Measurements from ENCODE around the gene ITPR3. TPM values are rescaled to one million over a fixed set of nuclear protein-coding genes. Genes with fewer than 3 reads are reported as not detected.

Gene ITPR3
- total RNA-seq, 1 donor from 2014 or later: 6.7 TPM

DNA sequence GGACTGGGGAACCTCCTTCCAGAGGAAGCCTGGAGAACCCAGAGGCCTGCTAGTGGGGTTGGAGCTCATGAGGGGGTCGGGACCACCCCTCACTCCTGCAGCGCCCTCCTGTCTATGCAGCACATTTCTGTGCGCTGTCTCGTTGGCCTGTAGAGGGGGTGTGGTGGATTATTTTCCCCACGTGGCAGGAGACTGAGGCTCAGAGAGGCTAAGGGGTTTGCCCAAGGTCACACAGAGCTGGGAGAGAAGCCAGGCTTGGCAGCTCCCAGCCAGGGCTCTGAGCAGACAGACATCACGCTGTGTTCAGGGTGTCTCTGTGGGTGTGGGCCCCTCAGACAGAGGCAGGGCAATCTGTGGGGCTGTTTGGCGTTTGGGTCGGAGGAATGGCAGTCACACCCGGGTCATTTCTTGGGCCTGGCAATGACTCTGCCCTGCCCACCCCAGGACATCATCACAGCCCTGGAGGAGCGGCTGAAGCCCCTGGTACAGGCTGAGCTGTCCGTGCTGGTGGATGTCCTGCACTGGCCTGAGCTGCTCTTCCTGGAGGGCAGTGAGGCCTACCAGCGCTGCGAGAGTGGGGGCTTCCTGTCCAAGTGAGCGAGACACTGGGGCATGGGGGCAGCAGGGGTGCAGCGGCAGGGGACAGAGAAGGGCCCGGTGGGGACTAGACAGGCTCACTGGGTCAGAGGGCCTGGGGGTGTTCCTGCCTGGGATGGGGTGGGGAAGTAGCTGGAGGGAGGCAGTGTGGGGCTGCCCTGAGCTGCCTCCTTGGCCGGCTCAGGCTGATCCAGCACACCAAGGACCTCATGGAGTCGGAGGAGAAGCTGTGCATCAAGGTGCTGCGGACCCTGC is 62.7 kb downstream of the ITPR3 start:
- no peak for DNase-seq (ENCODE audit: low read depth in 2 of 2)

DNA sequence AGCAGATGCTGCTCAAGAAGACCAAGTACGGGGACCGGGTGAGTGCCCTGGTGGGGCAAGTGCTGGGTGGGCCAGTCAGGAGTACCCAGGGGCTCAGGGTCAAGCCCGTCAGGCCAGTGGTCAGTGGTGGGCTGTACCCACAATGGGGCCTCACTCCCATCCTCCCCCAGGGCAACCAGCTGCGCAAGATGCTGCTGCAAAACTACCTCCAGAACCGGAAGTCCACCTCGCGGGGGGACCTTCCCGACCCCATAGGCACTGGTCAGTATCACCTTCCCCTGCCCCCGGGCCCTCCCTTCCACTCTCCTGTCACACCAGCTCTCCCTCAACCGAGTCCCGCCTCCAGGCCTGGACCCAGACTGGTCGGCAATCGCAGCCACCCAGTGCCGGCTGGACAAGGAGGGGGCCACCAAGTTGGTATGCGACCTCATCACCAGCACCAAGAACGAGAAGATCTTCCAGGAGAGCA is 63.3 kb downstream of the ITPR3 start:
- DNase-seq (ENCODE audit: low read depth in 2 of 2): no peak

- DNase-seq (ENCODE audit: low read depth in 2 of 2): no peak
Observed at GRCh38 chr6:33684983-33685382, 63.9 kb downstream of the ITPR3 start.

- no peak for DNase-seq (ENCODE audit: low read depth in 2 of 2)
Observed at GRCh38 chr6:33685411-33686224, 64.5 kb downstream of the ITPR3 start.

- DNase-seq (ENCODE audit: low read depth in 2 of 2): no peak
Observed at GRCh38 chr6:33686225-33686924, 65.3 kb downstream of the ITPR3 start.

DNA sequence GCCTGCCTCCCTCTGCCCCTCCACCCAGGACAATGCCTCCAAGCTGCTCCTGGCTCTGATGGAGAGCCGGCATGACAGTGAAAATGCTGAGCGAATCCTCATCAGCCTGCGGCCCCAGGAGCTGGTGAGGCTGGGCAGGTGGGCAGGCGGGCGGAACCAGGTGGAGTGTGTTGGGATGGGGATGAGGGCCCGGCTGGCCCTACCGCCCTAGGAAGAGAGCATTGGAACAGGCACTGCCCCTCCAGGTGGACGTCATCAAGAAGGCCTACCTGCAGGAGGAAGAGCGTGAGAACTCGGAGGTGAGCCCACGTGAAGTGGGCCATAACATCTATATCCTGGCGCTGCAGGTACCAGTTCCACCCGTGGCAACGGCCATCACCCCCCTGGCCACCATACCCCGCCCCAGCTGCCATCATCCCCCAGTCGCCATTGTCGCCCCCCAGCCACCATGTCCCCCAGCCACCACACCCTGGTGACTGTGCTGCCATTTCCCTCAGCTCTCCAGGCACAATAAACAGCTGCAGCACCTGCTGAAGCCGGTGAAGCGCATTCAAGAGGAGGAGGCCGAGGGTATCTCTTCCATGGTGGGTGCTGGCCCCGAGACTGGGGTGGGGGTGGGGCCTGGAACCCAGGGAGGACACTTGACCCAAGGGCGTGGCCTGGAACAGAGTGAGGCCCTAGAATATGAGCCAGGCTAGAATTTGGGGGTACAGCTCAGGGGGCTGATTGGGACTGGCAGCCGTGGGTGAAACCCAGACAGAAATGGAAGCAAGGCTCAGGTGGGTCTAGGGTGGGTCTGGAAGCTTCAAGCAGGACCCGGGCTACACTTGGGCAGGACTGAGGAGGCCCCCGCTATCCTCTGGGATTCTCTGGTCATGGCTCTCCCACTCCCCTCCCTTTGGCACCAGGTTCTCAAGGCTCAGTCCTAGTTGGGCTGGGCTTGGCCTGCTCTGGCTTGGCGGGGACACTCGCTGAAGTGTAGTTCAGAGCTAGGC is 66.2 kb downstream of the ITPR3 start:
- DNase-seq (ENCODE audit: low read depth in 2 of 2): no peak

DNA sequence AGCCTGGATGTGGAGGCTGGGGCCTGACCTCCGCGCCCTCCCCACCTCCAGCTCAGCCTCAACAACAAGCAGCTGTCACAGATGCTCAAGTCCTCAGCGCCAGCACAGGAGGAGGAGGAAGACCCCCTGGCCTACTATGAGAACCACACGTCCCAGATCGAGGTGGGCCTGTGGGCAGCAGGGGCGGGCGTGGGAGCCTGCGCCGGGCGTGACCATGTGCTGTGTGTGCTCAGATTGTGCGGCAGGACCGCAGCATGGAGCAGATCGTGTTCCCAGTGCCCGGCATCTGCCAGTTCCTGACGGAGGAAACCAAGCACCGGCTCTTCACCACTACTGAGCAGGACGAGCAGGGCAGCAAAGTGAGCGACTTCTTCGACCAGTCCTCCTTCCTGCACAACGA is 66.9 kb downstream of the ITPR3 start:
- no peak for DNase-seq (ENCODE audit: low read depth in 2 of 2)

GRCh38 chr6:33688451-33689147 is 67.5 kb downstream of the ITPR3 start:
- no peak for DNase-seq (ENCODE audit: low read depth in 2 of 2)

DNA sequence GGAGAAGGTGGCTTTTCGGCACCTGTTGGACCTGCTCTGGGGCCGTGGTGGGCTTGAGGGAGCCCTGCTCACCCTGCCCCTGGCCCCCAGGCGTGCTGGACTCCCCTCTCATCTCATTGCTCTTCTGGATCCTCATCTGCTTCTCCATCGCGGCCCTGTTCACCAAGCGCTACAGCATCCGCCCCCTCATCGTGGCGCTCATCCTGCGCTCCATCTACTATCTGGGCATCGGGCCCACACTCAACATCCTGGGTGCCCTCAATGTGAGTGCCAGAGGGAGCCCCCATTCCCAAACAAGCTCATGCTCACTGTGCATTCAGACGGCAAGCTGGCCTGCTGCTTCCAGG is 68.0 kb downstream of the ITPR3 start:
- no peak for DNase-seq (ENCODE audit: low read depth in 2 of 2)

DNA sequence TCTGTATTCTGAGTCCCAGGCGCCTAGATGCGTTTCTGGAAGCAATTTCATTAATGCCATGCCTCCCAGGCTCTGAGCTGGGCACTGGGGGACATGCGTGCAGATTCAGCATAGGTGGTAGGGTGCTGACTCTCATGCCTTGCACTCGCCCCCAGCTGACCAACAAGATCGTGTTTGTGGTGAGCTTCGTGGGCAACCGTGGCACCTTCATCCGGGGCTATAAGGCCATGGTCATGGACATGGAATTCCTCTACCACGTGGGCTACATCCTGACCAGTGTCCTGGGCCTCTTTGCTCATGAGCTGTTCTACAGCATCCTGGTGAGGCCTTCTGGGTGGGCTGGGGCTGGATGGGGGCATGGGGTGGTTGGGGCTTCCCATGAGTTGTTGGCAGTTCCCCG is 68.8 kb downstream of the ITPR3 start:
- DNase-seq (ENCODE audit: low read depth in 2 of 2): no peak

DNA sequence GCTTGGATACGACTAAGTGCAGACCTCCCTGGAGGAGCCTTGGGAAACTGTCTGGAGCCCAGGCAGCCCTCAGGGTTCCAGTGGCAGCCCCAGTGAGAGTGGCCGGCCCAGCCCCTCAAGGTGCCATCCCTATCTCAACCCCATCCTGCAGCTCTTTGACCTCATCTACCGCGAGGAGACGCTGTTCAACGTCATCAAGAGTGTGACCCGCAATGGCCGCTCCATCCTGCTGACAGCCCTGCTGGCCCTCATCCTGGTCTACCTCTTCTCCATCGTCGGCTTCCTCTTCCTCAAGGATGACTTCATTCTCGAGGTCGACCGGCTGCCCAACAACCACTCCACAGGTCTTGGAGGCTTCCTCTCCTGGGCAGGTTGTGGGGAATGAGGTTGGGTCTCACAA is 69.6 kb downstream of the ITPR3 start:
- DNase-seq (ENCODE audit: low read depth in 2 of 2): no peak

DNA sequence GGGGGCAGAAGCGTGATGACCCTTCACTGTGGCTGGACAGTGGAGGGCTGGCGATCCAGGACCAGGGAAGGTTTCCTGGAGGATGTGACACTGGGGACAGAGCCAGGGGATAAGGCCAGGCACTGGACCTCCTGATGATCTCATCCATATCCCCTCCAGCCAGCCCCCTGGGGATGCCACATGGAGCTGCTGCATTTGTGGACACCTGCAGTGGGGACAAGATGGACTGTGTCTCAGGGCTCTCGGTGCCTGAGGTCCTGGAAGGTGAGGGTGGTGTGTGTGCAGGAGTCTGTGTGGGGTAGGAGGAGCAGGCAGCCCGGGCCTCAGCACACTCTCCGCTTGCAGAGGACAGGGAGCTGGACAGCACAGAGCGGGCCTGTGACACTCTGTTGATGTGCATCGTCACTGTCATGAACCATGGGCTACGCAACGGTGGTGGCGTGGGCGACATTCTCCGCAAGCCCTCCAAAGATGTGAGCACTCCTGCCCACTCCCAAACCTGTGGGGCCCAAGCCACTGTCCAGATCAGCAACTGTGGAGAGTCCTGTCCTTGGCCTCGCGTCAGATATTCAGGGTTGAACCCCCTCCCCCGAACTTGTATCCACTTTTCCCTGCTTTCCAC is 70.4 kb downstream of the ITPR3 start:
- DNase-seq (ENCODE audit: low read depth in 2 of 2): no peak

DNA sequence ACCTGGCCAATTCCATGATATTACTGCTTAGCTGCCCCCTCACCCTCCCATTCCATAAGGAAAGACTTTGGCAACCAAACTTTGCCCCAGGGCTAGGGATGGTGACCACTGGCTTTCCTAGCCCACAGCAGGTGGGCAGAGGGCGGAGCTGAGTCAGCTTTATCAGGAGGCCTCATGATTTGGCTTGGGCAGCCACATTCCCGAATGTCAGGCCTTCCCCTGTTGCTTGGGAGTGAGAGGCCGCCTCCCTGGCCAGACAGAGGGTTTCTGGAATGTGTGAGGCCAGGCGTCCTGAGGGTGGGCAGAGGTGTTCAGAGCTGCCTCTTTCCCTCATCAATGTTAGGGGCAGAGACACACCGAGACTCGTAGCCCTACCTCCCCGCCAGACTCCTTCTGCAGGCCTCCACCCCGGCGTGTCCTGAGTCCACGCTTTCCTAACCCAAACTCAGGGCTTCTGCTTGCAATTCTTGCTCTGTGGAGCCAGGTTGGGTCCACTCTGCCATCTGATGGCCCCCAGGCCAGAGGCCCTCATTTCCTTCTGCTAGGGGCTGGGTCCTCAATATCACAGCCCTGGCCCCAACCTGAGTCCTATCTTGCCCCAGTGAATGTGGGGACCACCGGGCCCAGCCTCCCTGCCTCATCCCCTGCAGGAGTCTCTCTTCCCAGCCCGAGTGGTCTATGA is 71.1 kb downstream of the ITPR3 start:
- DNase-seq (ENCODE audit: low read depth in 2 of 2): no peak

GRCh38 chr6:33692760-33693158 is 71.6 kb downstream of the ITPR3 start:
- peak in 1 of 2 donors; percentile 84 for DNase-seq (ENCODE audit: low read depth in 2 of 2)

GRCh38 chr6:33693186-33694105 is 72.3 kb downstream of the ITPR3 start:
- DNase-seq (ENCODE audit: low read depth in 2 of 2): no peak

GRCh38 chr6:33694401-33694931 is 73.3 kb downstream of the ITPR3 start:
- DNase-seq (ENCODE audit: low read depth in 2 of 2): peak; percentile 68 to 81

- no peak for DNase-seq (ENCODE audit: low read depth in 2 of 2)
Observed at GRCh38 chr6:33694977-33695376, 73.9 kb downstream of the ITPR3 start.

DNA sequence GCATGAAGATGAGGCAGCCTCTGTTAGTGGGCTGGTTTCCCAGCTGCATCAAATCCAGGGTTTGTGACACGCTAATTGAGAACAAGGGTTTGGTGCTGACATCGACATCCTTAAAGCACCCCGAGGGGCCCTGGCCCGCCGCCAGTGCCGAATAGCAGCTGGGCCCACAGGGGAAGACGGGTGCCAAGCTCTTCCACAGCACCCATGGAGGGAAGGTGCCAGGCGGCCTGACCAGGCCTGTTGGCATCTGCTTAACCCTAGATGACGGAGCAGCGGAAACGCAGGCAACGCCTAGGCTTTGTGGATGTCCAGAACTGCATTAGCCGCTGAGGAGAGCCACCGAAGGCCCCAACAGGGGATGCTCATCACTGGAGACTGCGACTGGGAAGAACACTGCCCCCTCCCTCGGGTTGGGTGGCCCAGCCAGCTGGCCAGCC is 74.3 kb downstream of the ITPR3 start:
- DNase-seq (ENCODE audit: low read depth in 2 of 2): no peak
